Suprapubic skin (tissue), 4 donors: ENCODE data around the gene NET1. TPM values are rescaled to one million over a fixed set of nuclear protein-coding genes. Genes with fewer than 3 reads are reported as not detected.

Experiments
- DNase-seq, 2 donors: peaks; one replicate each; pipeline ENCODE4 v3.0.0-alpha.2; 2019; ENCODE audit warnings: low spot score in 2 of 2
- H3K27ac ChIP-seq: fragments of 200-600 bp; sonication (generic); one replicate; pipeline ENCODE4 v1.5.1; 2019
- H3K27me3 ChIP-seq: fragments of 200-600 bp; sonication (generic); one replicate; pipeline ENCODE4 v1.5.1; 2019
- H3K36me3 ChIP-seq: fragments of 200-600 bp; sonication (generic); one replicate; pipeline ENCODE4 v1.5.1; 2019
- H3K4me1 ChIP-seq: fragments of 200-600 bp; sonication (generic); one replicate; pipeline ENCODE4 v1.5.1; 2019
- H3K4me3 ChIP-seq: fragments of 200-600 bp; sonication (generic); one replicate; pipeline ENCODE4 v1.5.1; 2019; ENCODE audit warnings: mild to moderate bottlenecking
- H3K9me3 ChIP-seq: fragments of 200-600 bp; sonication (generic); one replicate; pipeline ENCODE4 v1.5.1; 2019
- CTCF ChIP-seq, 2 donors: fragments of 200-600 bp in 1 of 2; fragments of 450-650 bp in 1 of 2; sonication (generic) in 1 of 2; IDR thresholded peaks; one replicate each; pipeline ENCODE4 v1.5.1; 2016 to 2019; ENCODE audit warnings: antibody characterized with exemption in 2 of 2, mild to moderate bottlenecking in 1 of 2, moderate library complexity in 1 of 2
- EP300 ChIP-seq: sonication (generic); formaldehyde crosslinking; IDR thresholded peaks from one replicate; pipeline ENCODE4 v1.6.1; 2017; ENCODE audit warnings: antibody characterized with exemption
- POLR2A ChIP-seq, 2 donors: fragments of 450-650 bp; IDR thresholded peaks; one replicate each; pipeline ENCODE4 v1.6.1; 2017; ENCODE audit warnings: antibody characterized with exemption in 2 of 2, mild to moderate bottlenecking in 2 of 2, moderate library complexity in 2 of 2
- POLR2AphosphoS5 ChIP-seq, 3 donors: sonication (generic); formaldehyde crosslinking; IDR thresholded peaks; one replicate each; pipeline ENCODE4 v1.6.1; 2017; ENCODE audit warnings: antibody characterized with exemption in 3 of 3
- WGBS: methylation state at CpG from one replicate; pipeline ENCODE4 v1.1.5; 2018; 5-methylcytosine and 5-hydroxymethylcytosine counted together
- total RNA-seq, 4 donors: library from RNA; depleted of rRNA; stranded (reverse); fragments of >200 nt; gene quantifications; one replicate each; pipeline ENCODE4 v1.1.0, GENCODE V29; 2016

The NET1 gene
- total RNA-seq, 4 donors from 2014 or later: 69.9 to 92.8 (median 76.2) TPM

GRCh38 chr10:5390607-5391205, 21.7 kb upstream of the NET1 start:
- Histone ChIP-seq H3K27ac (no peak overlapping the region), H3K4me3 (no peak overlapping the region), H3K36me3 (no peaks in the 10 kb centered on the region), H3K9me3 (peaks cover 21% of the 10 kb centered on the region), H3K4me1 (no peaks in the 10 kb centered on the region), H3K27me3 (no peaks in the 10 kb centered on the region)
- no peak for DNase-seq
- WGBS: 90% methylated on average over 1 of the region's 1 CpG
- TF ChIP-seq POLR2A (IDR thresholded peaks at IDR 0.05) (no peak), EP300 (no peak), POLR2AphosphoS5 (IDR thresholded peaks at IDR 0.05) (no peak), CTCF (IDR thresholded peaks at IDR 0.05) (no peak)

- Histone ChIP-seq H3K27ac (no peak overlapping the region), H3K27me3 (no peaks in the 10 kb centered on the region), H3K36me3 (no peaks in the 10 kb centered on the region), H3K4me3 (no peak overlapping the region), H3K9me3 (peaks cover 21% of the 10 kb centered on the region), H3K4me1 (no peaks in the 10 kb centered on the region)
- TF ChIP-seq POLR2A (IDR thresholded peaks at IDR 0.05) (no peak), POLR2AphosphoS5 (IDR thresholded peaks at IDR 0.05) (no peak), CTCF (IDR thresholded peaks at IDR 0.05) (no peak), EP300 (no peak)
- no peak for DNase-seq
- WGBS: 84% methylated on average over 3 of the region's 3 CpGs
Observed at GRCh38 chr10:5391790-5392189, 20.6 kb upstream of the NET1 start.

- H3K4me1 ChIP-seq: no peaks in the 10 kb centered on the region
- H3K36me3 ChIP-seq: no peaks in the 10 kb centered on the region
- TF ChIP-seq CTCF (IDR thresholded peaks at IDR 0.05) (no peak), POLR2A (IDR thresholded peaks at IDR 0.05) (no peak), EP300 (no peak), POLR2AphosphoS5 (IDR thresholded peaks at IDR 0.05) (no peak)
- H3K9me3 ChIP-seq: peaks cover 21% of the 10 kb centered on the region
- no peak overlapping the region for H3K4me3 ChIP-seq
- no peak overlapping the region for H3K27ac ChIP-seq
- no peaks in the 10 kb centered on the region for H3K27me3 ChIP-seq
- WGBS: 94% methylated on average over 14 of the region's 14 CpGs
- no peak for DNase-seq
Observed at GRCh38 chr10:5393529-5393928, 18.8 kb upstream of the NET1 start.

GRCh38 chr10:5395168-5395567, 17.2 kb upstream of the NET1 start:
- Histone ChIP-seq H3K4me1 (no peaks in the 10 kb centered on the region), H3K36me3 (no peaks in the 10 kb centered on the region), H3K27ac (no peak overlapping the region), H3K9me3 (peaks cover 17% of the 10 kb centered on the region), H3K27me3 (no peaks in the 10 kb centered on the region), H3K4me3 (no peak overlapping the region)
- 86% methylated on average over 11 of the region's 18 CpGs for WGBS
- TF ChIP-seq POLR2AphosphoS5 (IDR thresholded peaks at IDR 0.05) (no peak), CTCF (IDR thresholded peaks at IDR 0.05) (no peak), POLR2A (IDR thresholded peaks at IDR 0.05) (no peak), EP300 (no peak)
- DNase-seq: no peak

GRCh38 chr10:5396556-5397300, 15.6 kb upstream of the NET1 start:
- Histone ChIP-seq H3K36me3 (no peaks in the 10 kb centered on the region), H3K27me3 (no peaks in the 10 kb centered on the region), H3K9me3 (peaks cover 3% of the 10 kb centered on the region), H3K4me1 (no peaks in the 10 kb centered on the region), H3K27ac (no peak overlapping the region), H3K4me3 (no peak overlapping the region)
- DNase-seq: no peak
- TF ChIP-seq EP300 (no peak), POLR2AphosphoS5 (IDR thresholded peaks at IDR 0.05) (no peak), POLR2A (IDR thresholded peaks at IDR 0.05) (no peak), CTCF (IDR thresholded peaks at IDR 0.05) (no peak)
- 74% methylated on average over 12 of the region's 12 CpGs for WGBS
